GM19043 (cell line): Measurements from ENCODE around the gene TMEM120B.

Experiments used
- ATAC-seq: cut with Tn5 transposase; IDR thresholded peaks from one replicate; pipeline ENCODE4 v1.9.1; 2021; ENCODE audit warnings: low read depth; ENCODE audit not compliant: unreplicated experiment

Gene TMEM120B

GRCh38 chr12:121800694-121801594, 88.4 kb downstream of the TMEM120B start:
- ATAC-seq: no peak

GRCh38 chr12:121801595-121802484, 89.3 kb downstream of the TMEM120B start:
- no peak for ATAC-seq

- no peak for ATAC-seq
Observed at GRCh38 chr12:121802485-121802842, 89.9 kb downstream of the TMEM120B start.

GRCh38 chr12:121802843-121803698, 90.5 kb downstream of the TMEM120B start:
- peak; percentile 45 for ATAC-seq

GRCh38 chr12:121803861-121804416, 91.4 kb downstream of the TMEM120B start, which contains the start of gene SETD1B:
Gene SETD1B, plus strand, starts transcription at chr12:121804009. Its CDS starts 729 bp downstream, at chr12:121804738.
- ATAC-seq: no peak

- ATAC-seq: no peak
Observed at GRCh38 chr12:121804417-121805111, 92.0 kb downstream of the TMEM120B start.

- ATAC-seq: no peak
Observed at GRCh38 chr12:121805171-121806008, 92.8 kb downstream of the TMEM120B start.

GRCh38 chr12:121806009-121806545, 93.5 kb downstream of the TMEM120B start:
- ATAC-seq: no peak

GRCh38 chr12:121806546-121807423, 94.2 kb downstream of the TMEM120B start:
- no peak for ATAC-seq

GRCh38 chr12:121807642-121808347, 95.2 kb downstream of the TMEM120B start:
- ATAC-seq: no peak

GRCh38 chr12:121808623-121809022, 96.1 kb downstream of the TMEM120B start:
- no peak for ATAC-seq

- ATAC-seq: no peak
Observed at GRCh38 chr12:121809712-121810116, 97.2 kb downstream of the TMEM120B start.

- ATAC-seq: no peak
Observed at GRCh38 chr12:121810234-121810817, 97.8 kb downstream of the TMEM120B start.

- ATAC-seq: no peak
Observed at GRCh38 chr12:121810833-121811433, 98.4 kb downstream of the TMEM120B start.

GRCh38 chr12:121811434-121812319, 99.1 kb downstream of the TMEM120B start:
- peak; percentile 66 for ATAC-seq
